Measurements from ENCODE around the gene TMEM45B.

- TF ChIP-seq POLR2AphosphoS5 (IDR thresholded peaks at IDR 0.05; ENCODE audit: low read depth, low read length) = no peak
- TF ChIP-seq REST (IDR thresholded peaks at IDR 0.05; ENCODE audit: insufficient read depth in 1 of 2, low read depth in 2 of 2, low read length in 2 of 2) = no peak
These were observed at the start of gene TMEM45B for GRCh38 chr11:129815596-129816461.
